HG03432 (cell line): ENCODE measurements around the gene NRG2.
A peak's percentile ranks its signal among the peaks of the same experiment; 100 is the strongest.

Experiments used
- ATAC-seq: cut with Tn5 transposase; IDR thresholded peaks from one replicate; pipeline ENCODE4 v1.9.1; 2021; ENCODE audit warnings: mild to moderate bottlenecking, moderate library complexity; ENCODE audit not compliant: unreplicated experiment

The NRG2 gene

GRCh38 chr5:139821806-139822552, 221.1 kb downstream of the NRG2 start:
- no peak for ATAC-seq

DNA sequence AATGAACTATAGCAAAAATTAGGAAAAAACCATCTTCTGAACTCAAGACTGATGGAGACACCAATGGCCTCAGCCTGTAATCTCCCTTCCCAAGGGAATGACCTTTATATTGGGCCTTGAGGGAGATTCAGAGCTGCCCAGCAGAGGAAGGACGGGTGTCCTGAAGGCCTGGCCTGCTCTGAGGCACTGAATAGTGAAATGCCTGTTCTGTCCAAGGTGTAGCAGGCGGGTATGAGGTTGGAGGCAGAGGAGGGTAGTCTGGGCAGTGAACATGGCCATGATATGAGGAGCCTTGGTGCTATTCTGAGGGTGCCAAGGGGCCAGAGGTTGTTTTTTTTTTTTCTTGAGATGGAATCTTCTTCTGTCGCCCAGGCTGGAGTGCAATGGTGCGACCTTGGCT, 222.5 kb downstream of the NRG2 start:
- no peak for ATAC-seq

DNA sequence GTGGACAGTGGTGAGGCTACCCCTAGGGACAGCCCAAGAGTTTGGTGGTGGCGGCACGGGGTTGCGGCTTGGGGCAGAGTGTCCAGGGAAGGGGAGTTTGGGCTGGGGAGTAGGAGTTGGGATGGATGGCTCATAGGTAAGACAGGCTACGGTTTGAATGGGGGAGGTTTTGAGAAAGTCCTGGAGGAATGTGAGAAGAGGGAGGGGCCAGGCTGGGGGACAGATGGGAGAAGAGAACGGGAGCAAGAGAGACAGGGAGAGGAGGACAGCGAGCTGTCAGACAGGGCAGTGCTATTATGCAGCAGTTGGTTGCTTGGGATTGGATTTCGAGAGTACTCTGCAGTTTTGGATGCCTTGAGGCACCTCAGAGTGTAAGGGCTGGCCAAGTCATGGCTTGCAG, 223.0 kb downstream of the NRG2 start:
- no peak for ATAC-seq

GRCh38 chr5:139817970-139818369, 225.1 kb downstream of the NRG2 start:
- ATAC-seq, result no peak

DNA sequence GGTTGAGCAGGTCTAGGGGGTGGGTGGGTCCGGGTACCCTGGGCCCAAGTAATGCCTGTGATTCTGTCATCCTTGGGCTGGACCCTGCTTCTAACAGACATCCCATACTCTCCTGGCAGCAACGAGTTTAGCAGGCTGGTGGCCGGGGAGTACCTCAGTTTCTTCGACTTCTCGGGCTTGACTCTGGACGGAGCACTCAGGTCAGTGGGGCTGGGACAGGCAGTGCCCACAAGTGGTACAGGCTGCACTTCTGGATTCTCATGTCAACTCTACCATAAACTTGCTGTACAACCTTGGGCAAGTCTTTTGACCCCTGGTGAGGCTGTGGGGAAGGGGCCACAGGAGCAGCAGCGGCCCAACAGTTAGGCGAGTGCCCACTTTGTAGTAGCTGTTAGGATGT, 225.7 kb downstream of the NRG2 start:
- ATAC-seq, result no peak

DNA sequence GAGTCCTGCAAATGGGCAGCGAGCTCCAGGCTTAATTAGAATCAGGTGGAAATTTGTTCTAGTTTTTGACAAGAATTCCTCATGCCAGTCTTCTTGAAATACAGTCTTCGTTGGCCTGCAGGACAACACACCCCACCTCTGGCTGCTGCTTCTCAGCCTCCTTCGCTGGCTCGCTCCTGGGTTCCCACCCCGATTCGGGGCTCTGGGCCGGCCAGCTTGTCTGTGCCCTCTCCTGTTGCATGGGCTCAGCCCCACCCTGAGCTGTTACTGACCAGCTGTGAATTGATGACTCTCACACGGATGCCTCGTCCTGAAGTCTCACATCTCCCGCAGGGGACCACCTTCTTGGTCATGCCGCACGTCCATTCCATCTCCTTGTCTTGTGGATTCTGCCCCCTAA, 226.5 kb downstream of the NRG2 start:
- no peak for ATAC-seq

DNA sequence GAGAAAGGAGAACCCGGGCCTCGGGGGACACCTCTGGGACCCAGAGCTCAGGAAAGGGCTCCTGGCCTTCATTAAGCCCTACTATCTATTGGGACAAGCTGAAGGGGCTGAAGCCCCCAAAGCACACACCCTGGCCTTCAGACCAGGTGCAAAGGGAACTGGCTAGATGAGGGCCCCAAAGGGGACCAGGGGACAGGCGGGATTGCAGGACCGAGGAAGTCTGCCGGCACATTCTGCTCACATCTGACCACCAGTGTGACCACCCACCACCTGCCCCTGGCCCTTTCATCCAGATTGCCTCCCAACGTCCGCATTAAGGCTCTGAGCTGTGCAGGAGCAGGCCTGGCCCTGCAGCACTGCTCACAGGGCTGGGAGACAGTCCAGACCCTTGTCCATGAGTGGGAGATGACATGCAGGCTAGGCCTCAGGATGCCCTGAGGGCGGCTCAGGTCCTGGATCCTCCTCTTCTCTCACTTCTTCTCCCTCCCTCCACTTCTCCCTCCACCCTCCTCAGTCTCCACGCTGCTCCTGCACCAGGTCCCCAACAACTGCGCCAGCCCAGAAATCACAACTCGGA, 228.3 kb downstream of the NRG2 start:
- no peak for ATAC-seq

DNA sequence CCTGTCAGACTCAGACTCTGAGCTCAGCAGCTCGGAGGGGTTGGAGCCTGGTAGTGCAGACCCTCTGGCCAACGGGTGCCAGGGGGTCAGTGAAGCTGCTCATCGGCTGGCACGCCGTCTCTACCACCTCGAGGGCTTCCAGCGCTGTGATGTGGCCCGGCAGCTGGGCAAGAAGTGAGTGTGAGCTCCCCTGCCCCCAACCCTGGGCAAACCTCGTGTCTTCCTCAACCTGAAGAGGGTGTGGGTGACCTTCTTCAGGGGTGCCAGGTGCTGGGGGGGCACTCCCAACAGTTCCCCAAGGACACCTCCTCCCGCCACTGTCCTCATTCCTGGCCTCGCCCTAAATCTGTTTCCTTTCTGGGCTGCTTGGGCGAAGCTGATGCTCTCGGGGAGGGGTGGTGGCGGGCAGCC, 228.9 kb downstream of the NRG2 start:
- ATAC-seq, result no peak

GRCh38 chr5:139812836-139813805, 230.0 kb downstream of the NRG2 start:
- no peak for ATAC-seq

DNA sequence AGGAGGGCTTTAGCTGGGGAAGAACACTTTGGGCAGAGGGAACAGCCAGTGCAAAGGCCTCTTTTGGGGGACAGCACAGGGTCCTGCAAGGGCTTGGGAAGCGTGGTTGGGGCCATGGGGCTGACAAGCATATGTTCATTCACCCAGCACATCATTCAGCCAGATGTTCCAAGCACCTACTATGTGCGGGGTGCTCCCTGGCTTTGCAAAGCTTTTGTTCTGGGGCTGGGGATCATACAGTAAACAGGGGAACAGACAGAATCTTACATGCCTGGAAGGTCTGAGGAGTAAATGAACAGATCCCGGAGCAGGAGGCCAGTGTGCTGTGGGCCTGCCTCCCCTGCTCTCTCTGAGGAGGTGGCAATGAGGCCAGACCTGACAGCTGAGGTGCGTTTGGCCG, 230.8 kb downstream of the NRG2 start:
- no peak for ATAC-seq

DNA sequence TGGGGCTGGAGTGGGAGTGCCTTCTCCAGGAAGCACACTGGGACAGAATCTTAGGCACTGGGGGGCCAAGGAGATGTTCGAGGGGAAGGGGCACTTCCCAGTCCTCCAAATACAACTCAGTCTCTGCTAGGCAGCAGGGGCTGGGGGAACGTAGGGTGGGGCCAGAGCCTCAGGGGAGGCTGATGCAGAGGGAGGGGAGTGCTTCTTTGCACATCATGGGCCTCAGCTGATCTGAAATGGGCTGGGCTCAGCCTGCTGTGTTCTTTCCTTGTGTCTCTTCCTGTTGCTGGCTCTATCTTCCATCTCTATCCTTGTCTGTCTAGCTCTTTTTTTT, 231.9 kb downstream of the NRG2 start:
- ATAC-seq, result no peak

- ATAC-seq, result no peak
These were observed 232.5 kb downstream of the NRG2 start for GRCh38 chr5:139810341-139811273.

DNA sequence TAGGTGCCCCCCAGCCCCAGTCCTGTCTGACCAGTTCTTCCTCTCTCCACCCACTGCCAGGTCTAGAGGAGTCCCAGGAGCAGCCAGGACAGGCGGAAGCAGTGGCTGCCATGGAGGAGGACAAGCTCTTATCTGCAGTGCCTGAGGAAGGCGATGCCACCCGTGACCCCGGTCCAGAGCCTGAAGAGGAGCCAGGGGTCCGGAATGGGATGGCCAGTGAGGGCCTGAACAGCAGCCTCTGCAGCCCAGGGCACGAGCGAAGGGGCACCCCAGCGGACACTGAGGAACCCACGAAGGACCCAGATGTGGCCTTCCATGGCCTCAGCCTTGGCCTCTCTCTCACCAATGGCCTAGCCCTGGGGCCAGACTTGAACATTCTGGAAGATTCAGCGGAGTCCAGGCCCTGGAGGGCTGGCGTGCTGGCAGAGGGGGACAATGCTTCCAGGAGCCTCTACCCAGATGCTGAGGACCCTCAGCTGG, 233.7 kb downstream of the NRG2 start:
- ATAC-seq, result no peak

DNA sequence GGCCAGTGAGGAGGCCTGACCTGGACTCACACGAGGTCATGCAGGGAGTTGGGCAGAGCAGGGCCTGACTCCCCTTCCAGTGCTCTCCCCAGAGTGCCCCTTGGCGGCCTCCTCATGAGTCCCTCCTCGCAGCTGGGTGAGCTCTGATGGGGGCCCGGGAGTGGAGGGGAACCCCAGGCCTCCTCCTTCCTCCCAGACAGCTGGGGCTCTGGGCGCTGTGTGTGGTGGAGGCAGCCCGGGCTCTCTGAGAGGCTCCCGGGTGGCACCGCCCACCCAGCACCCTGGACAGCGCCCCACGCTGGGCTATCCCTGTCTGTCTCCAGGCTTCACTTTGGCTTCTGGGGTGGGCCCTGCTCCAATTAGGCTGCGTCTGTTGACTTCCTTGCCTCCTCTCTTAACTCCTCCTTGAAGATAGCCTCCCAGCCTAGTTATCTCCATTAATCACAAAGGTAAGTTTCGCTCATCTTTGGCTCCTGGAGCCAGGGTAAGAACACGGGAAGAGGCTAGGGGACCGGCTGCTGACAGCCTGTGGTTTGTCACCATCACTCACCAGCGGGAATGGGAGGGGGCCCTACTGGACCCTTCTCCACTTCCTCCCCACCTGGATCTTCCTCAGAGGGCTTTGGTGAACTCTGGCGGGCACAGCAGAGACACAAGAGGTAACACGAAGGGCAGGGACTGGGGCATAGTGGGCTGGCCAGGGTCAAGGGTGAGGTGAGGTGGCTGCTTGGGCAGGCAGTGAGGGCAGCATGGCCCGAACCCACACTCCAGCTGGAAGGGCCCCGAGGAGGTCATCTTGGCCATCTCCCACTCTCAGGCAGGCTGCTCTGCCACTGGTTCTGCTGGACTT, 234.4 kb downstream of the NRG2 start:
- ATAC-seq, result peak; percentile 48

GRCh38 chr5:139807647-139808030, 235.5 kb downstream of the NRG2 start:
- no peak for ATAC-seq

DNA sequence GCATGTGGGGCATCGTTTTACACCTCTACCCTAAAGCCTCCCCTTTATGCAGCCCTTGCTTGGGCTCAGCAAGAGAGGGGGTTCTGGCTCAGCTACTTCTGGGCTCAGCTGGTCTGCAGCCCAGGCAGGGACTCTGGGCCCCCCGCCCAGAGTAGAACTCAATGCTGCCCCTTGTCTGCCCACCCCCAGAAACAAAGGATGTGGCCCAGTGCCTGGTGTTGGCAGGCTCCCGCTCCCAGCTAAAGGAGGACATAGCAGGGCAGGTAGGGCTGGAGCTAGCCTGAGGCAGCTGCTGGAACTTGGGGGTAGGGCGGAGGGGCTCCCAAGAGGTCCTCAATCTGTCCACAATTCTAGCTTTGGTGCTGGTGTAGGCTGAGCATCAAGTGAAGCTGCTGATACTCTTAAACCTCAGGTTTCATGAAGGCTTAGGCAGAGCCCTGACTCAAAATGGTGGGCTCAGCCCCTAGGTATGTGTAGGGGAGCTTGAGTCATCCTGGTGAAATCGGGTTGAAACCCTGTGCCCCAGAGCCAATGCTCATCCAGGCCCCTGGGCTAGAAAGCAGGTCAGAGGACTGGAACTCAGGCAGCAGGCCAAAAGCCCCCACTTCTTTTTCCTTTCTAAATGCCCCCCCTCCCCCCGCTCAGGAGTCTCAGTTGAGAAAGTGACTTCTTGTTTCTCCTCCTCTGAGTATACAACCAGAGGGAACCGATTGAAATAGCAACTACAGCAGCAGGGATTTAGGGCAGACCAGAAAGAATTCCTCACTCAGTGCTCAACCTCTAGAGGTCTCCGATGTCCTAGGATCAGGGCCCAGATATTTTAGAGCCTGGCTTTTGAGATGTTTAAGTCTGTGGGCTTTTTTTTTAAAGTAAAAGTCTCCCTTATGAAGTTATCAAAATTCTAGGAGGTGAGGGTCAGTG, 236.1 kb downstream of the NRG2 start:
- no peak for ATAC-seq

DNA sequence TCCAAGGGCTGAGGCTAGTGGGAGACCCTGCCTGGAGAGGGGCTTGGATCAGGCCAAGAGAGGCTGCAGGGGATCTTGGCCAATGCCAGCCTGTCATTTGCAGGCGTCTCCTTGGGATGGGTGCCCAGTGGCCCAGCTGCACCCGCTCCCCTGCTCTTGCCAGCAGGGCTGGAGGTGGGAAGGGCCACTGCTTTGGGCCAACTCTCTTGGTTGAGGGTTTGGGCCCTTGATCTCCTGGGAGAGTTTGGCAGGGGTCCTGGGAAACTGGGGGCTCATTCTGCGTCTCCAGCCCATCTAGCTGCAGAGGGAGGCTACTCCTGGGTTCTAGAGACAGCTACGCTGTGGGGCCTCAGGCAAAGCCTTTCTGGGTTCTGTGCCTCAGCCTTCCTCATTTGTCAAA, 237.0 kb downstream of the NRG2 start:
- ATAC-seq, result no peak

- ATAC-seq, result no peak
These were observed 237.6 kb downstream of the NRG2 start for GRCh38 chr5:139805545-139805944.
